ENCODE results near the gene TRAPPC3.

Gene TRAPPC3

DNA sequence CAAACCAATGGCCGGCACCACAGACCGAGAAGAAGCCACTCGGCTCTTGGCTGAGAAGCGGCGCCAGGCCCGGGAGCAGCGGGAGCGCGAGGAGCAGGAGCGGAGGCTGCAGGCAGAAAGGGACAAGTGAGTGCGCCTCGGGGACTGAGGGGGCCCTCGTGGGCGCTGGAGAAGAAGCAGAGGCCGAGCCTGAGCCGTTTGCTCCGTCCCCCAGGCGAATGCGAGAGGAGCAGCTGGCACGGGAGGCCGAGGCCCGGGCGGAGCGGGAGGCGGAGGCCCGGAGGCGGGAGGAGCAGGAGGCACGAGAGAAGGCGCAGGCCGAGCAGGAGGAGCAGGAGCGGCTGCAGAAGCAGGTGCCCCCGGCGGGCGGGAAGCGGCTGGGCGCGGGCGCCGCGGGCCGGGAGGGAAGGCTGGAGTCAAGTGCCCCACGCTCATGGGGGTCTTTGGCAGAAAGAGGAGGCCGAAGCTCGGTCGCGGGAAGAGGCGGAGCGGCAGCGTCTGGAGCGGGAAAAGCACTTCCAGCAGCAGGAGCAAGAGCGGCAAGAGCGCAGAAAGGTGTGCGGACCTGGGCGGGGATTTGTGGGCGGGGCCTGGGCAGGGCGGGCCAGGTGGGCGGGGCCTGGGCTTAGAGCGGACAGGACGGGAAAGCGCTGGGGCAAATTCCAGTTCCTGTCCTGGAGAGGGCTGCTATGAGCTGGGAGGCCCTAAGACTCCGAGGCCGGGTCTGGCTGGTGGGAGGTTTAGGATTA lies 29.4 kb upstream of the TRAPPC3 start:
- no peak overlapping the region for H3K4me3 ChIP-seq (replicated peaks; ENCODE audit: insufficient read depth, low read length)
- TF ChIP-seq GABPA (IDR thresholded peaks at IDR 0.05; ENCODE audit: low read depth) (no peak), POLR2AphosphoS5 (IDR thresholded peaks at IDR 0.05; ENCODE audit: low read depth) (no peak), SPI1 (IDR thresholded peaks at IDR 0.05; ENCODE audit: borderline replicate concordance, low read depth) (no peak)
- TF ChIP-seq, protein P1, sequence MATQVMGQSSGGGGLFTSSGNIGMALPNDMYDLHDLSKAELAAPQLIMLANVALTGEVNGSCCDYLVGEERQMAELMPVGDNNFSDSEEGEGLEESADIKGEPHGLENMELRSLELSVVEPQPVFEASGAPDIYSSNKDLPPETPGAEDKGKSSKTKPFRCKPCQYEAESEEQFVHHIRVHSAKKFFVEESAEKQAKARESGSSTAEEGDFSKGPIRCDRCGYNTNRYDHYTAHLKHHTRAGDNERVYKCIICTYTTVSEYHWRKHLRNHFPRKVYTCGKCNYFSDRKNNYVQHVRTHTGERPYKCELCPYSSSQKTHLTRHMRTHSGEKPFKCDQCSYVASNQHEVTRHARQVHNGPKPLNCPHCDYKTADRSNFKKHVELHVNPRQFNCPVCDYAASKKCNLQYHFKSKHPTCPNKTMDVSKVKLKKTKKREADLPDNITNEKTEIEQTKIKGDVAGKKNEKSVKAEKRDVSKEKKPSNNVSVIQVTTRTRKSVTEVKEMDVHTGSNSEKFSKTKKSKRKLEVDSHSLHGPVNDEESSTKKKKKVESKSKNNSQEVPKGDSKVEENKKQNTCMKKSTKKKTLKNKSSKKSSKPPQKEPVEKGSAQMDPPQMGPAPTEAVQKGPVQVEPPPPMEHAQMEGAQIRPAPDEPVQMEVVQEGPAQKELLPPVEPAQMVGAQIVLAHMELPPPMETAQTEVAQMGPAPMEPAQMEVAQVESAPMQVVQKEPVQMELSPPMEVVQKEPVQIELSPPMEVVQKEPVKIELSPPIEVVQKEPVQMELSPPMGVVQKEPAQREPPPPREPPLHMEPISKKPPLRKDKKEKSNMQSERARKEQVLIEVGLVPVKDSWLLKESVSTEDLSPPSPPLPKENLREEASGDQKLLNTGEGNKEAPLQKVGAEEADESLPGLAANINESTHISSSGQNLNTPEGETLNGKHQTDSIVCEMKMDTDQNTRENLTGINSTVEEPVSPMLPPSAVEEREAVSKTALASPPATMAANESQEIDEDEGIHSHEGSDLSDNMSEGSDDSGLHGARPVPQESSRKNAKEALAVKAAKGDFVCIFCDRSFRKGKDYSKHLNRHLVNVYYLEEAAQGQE (IDR thresholded peaks at IDR 0.05; ENCODE audit: insufficient replicate concordance, low read depth) = no peak
- TF ChIP-seq, protein P2, sequence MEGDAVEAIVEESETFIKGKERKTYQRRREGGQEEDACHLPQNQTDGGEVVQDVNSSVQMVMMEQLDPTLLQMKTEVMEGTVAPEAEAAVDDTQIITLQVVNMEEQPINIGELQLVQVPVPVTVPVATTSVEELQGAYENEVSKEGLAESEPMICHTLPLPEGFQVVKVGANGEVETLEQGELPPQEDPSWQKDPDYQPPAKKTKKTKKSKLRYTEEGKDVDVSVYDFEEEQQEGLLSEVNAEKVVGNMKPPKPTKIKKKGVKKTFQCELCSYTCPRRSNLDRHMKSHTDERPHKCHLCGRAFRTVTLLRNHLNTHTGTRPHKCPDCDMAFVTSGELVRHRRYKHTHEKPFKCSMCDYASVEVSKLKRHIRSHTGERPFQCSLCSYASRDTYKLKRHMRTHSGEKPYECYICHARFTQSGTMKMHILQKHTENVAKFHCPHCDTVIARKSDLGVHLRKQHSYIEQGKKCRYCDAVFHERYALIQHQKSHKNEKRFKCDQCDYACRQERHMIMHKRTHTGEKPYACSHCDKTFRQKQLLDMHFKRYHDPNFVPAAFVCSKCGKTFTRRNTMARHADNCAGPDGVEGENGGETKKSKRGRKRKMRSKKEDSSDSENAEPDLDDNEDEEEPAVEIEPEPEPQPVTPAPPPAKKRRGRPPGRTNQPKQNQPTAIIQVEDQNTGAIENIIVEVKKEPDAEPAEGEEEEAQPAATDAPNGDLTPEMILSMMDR (IDR thresholded peaks at IDR 0.05; ENCODE audit: insufficient read depth, low read length) = no peak

DNA sequence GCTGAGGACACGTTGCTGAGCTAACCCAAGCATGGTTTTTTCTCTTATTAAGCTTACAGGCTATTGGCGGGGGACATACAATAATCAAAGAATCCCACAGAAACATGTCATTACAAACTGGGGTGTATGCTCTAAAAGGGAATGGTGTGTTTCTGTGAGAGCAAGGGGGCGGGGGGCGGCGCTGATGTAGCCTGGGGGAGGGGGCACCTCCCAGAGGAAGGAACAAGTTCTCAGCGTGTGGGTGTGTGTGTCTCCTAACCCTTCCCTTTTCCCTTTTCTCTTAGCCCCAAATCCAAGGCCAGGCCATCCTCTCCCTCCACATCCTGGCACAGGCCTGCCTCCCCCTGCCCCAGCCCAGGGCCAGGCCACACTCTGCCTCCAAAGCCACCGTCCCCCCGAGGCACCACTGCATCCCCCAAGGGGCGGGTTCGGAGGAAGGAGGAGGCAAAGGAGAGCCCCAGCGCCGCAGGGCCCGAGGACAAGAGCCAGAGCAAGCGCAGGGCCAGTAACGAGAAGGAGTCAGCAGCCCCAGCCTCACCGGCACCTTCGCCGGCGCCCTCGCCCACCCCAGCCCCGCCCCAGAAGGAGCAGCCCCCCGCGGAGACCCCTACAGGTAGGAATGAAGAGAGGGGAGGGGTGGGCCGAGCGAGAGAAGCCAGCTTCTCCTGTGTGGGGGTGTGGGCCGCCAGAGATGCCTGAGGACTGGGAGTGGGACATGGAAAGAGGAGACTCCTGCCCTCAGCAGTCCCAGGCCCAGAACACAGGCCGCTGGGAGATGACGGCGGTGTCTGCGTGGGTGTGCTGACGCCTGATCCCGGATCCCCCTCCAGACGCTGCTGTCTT lies 28.5 kb upstream of the TRAPPC3 start:
- TF ChIP-seq POLR2AphosphoS5 (IDR thresholded peaks at IDR 0.05; ENCODE audit: low read depth) (no peak), GABPA (IDR thresholded peaks at IDR 0.05; ENCODE audit: low read depth) (no peak), SPI1 (IDR thresholded peaks at IDR 0.05; ENCODE audit: borderline replicate concordance, low read depth) (no peak)
- TF ChIP-seq, protein P2 (IDR thresholded peaks at IDR 0.05; ENCODE audit: insufficient read depth, low read length) = no peak
- TF ChIP-seq, protein P1 (IDR thresholded peaks at IDR 0.05; ENCODE audit: insufficient replicate concordance, low read depth) = no peak
- no peak for DNase-seq (ENCODE audit: low read depth in 1 of 2, low spot score in 1 of 2)
- H3K4me3 ChIP-seq (replicated peaks; ENCODE audit: insufficient read depth, low read length) = no peak overlapping the region
- no peaks in the 10 kb centered on the region for H3K27me3 ChIP-seq (ENCODE audit: insufficient read depth, poor library complexity, severe bottlenecking)
- no peak overlapping the region for H3K27ac ChIP-seq (replicated peaks)

More for the DNA sequence above, 29.4 kb upstream of the TRAPPC3 start:
- no peak for DNase-seq (ENCODE audit: low read depth in 1 of 2, low spot score in 1 of 2)
- Histone ChIP-seq H3K27me3 (ENCODE audit: insufficient read depth, poor library complexity, severe bottlenecking) (no peaks in the 10 kb centered on the region), H3K27ac (replicated peaks) (no peak overlapping the region)

DNA sequence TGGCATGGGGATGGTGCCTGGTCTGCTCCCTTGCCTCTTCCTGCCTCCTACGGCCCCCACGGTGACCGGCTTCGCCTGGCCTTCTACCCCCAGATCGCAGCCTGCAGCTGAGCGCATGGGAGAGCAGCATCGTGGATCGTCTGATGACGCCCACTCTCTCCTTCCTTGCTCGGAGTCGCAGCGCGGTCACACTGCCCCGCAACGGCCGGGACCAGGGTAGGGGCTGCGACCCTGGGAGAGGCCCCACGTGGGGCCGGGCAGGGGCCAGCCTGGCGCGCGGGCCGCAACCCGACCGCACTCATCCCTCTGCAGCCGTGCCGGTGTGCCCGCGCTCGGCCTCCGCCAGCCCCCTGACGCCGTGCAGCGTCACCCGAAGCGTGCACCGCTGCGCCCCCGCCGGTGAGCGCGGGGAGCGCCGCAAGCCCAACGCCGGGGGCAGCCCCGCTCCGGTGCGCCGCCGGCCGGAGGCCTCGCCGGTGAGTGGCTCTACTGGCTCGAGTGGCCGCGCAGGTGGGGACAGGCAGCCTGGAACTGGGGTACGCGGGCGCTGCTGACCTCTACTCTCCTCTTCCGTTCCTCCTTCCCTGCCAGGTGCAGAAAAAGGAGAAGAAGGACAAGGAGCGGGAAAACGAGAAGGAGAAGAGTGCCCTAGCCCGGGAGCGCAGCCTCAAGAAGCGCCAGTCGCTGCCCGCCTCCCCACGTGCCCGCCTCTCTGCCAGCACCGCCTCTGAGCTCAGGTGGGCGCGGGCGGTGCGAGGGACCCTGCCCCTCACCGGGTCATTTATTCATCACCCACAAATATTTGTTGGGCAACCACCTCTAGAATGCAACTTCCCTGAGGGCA lies 27.0 kb upstream of the TRAPPC3 start:
- Histone ChIP-seq H3K27ac (replicated peaks) (no peak overlapping the region), H3K27me3 (ENCODE audit: insufficient read depth, poor library complexity, severe bottlenecking) (no peaks in the 10 kb centered on the region), H3K4me3 (replicated peaks; ENCODE audit: insufficient read depth, low read length) (no peak overlapping the region)
- TF ChIP-seq GABPA (IDR thresholded peaks at IDR 0.05; ENCODE audit: low read depth) (no peak), POLR2AphosphoS5 (IDR thresholded peaks at IDR 0.05; ENCODE audit: low read depth) (no peak), SPI1 (IDR thresholded peaks at IDR 0.05; ENCODE audit: borderline replicate concordance, low read depth) (no peak)
- TF ChIP-seq, protein P2 (IDR thresholded peaks at IDR 0.05; ENCODE audit: insufficient read depth, low read length) = no peak
- TF ChIP-seq, protein P1 (IDR thresholded peaks at IDR 0.05; ENCODE audit: insufficient replicate concordance, low read depth) = no peak
- no peak for DNase-seq (ENCODE audit: low read depth in 1 of 2, low spot score in 1 of 2)

All from HL-60 (cell line).